ENCODE data around the gene IL19. TPM values are rescaled to one million over a fixed set of nuclear protein-coding genes. Genes with fewer than 3 reads are reported as not detected.

The IL19 gene
- total and polyA plus RNA-seq, 9 of the 15 experiments (the other 6 are each of a cell fraction or from before 2014, with no cell fraction given) = not detected

GRCh38 chr1:206887701-206888100 is 117.1 kb downstream of the IL19 start:
- 5% methylated on average over 4 of the region's 4 CpGs for WGBS (ENCODE audit: insufficient coverage, low coverage, missing lambda C conversion rate)
- POLR2A ChIA-PET = no interaction called here
- intact Hi-C loops (cut with micrococcal nuclease) = no loop called here

More at GRCh38 chr1:206887701-206888100, 117.1 kb downstream of the IL19 start:
- Histone ChIP-seq H3K9ac (ENCODE audit: insufficient read depth in 1 of 2, low read depth in 2 of 2, low read length in 2 of 2) (no peak overlapping the region), H3K79me2 (ENCODE audit: control insufficient read depth, insufficient read depth, low read length) (no peaks in the 10 kb centered on the region), H2AFZ (ENCODE audit: low read depth, low read length) (no peak overlapping the region; the same call in 1 of the 2 replicates), H3K4me2 (ENCODE audit: insufficient read depth, low read length) (no peak overlapping the region), H3K4me3 (no peak overlapping the region), H3K9me1 (ENCODE audit: control insufficient read depth, insufficient read depth, low read length) (no peaks in the 10 kb centered on the region), H3K36me3 (ENCODE audit: control insufficient read depth, insufficient read depth, low read length) (no peaks in the 10 kb centered on the region), H3K9me3 (replicated peaks; ENCODE audit: control insufficient read depth, insufficient read depth, low read depth, low read length) (no peaks in the 10 kb centered on the region), H4K20me1 (replicated peaks; ENCODE audit: control insufficient read depth, insufficient read depth, low read length) (no peaks in the 10 kb centered on the region), H3K27ac (ENCODE audit: extremely low read depth, low read depth, low read length) (no peak overlapping the region), H3K27me3 (ENCODE audit: control insufficient read depth in 2 of 2, insufficient read depth in 2 of 2, low read length in 2 of 2) (peaks cover 32 to 34% of the 10 kb centered on the region in 2 experiments), H3K4me1 (replicated peaks in 1 of 2; ENCODE audit: control insufficient read depth in 2 of 2, insufficient read depth in 2 of 2, low read length in 2 of 2) (peaks cover 0 to 12% of the 10 kb centered on the region in 2 experiments; a peak in 4 of 5 replicates)
- DNase-seq (ENCODE audit: extremely low read depth in 1 of 4, low spot score in 3 of 4) = no peak
- in situ Hi-C loops (cut with MboI) = no loop called here
- no TSS peak for BruUV-seq (replicated peaks)
- FAIRE-seq = peak; percentile 63
- ATAC-seq = no peak
- CTCF ChIA-PET (ENCODE audit: low intra/inter-chr PET ratio) = interaction anchor here (0.5 kb wide), 1 partner anchor 101 kb away, joined by 3 read pairs; no protein-coding TSS in a partner anchor
- TF ChIP-seq SP1 (CRISPR knock-in tag; IDR thresholded peaks at IDR 0.05) = no peak
- TF ChIP-seq PKNOX1 (IDR thresholded peaks at IDR 0.05) = no peak
- no peak for TF ChIP-seq BRD4 (IDR thresholded peaks at IDR 0.05)
- TF ChIP-seq RBM39 (optimal IDR thresholded peaks at IDR 0.05; ENCODE audit: low read depth, low read length) = no peak
- TF ChIP-seq FOXP4 (CRISPR knock-in tag; IDR thresholded peaks at IDR 0.05; ENCODE audit: borderline replicate concordance) = no peak
- TF ChIP-seq HNRNPL (IDR thresholded peaks at IDR 0.05; ENCODE audit: low read depth, low read length) = no peak
- no peak for TF ChIP-seq CHD1 (IDR thresholded peaks at IDR 0.05; ENCODE audit: low read length)
- TF ChIP-seq ZNF445 (CRISPR knock-in tag; IDR thresholded peaks at IDR 0.05; ENCODE audit: low read depth) = no peak
- TF ChIP-seq WHSC1 (IDR thresholded peaks at IDR 0.05; ENCODE audit: low read length) = no peak
- no peak for TF ChIP-seq PBX2 (CRISPR knock-in tag; IDR thresholded peaks at IDR 0.05; ENCODE audit: low read depth)
- no peak for TF ChIP-seq PBX2 (tag; conservative IDR thresholded peaks at IDR 0.05; ENCODE audit: low read depth)

Data from K562 (cell line).